Caco-2 (cell line): ENCODE data around the gene FHOD3. TPM values are rescaled to one million over a fixed set of nuclear protein-coding genes. Genes with fewer than 3 reads are reported as not detected.

Experiments used
- BruUV-seq: library from RNA; stranded (reverse); fragments of 400-500 nt; replicated peaks from 2 replicates; lab custom pipeline; 2021; lab: Mats Ljungman, UMichigan
- CTCF ChIA-PET: fragments of 300-600 bp; sonication (Branson Sonifier 250); formaldehyde crosslinking; loops from one replicate; lab custom pipeline; 2022; ENCODE audit warnings: antibody characterized with exemption; lab: Charles Lee
- POLR2A ChIA-PET: fragments of 300-600 bp; sonication (Branson Sonifier 250); formaldehyde crosslinking; loops from one replicate; lab custom pipeline; 2022; ENCODE audit warnings: antibody characterized with exemption; lab: Charles Lee
- DNase-seq, 2 experiments: peaks; one replicate each; pipeline versions ENCODE4 v3.0.0 to v3.0.0-alpha.2; 2020 to 2022
- H3K27me3 ChIP-seq: replicated peaks from 2 replicates; pipeline ENCODE4 v1.6.0; 2011; ENCODE audit warnings: low read length; ENCODE audit not compliant: control insufficient read depth, insufficient read depth
- H3K36me3 ChIP-seq: 2 replicates; pipeline ENCODE4 v1.5.1; 2011; ENCODE audit warnings: low read length; ENCODE audit not compliant: control insufficient read depth, insufficient read depth
- H3K4me1 ChIP-seq: fragments of 250-450 bp; sonication (Bioruptor Pico); 2 replicates; pipeline ENCODE4 v1.5.1; 2020; ENCODE audit warnings: mild to moderate bottlenecking
- H3K4me3 ChIP-seq: 2 replicates; pipeline ENCODE4 v1.5.1; 2011; ENCODE audit warnings: low read depth, mild to moderate bottlenecking, control low read depth, low read length
- H3K9me3 ChIP-seq: fragments of 250-450 bp; sonication (Bioruptor Pico); 2 replicates; pipeline ENCODE4 v1.5.1; 2020; ENCODE audit warnings: mild to moderate bottlenecking, moderate library complexity
- H3K27ac Mint-ChIP-seq: one replicate; pipeline ENCODE4 v1.8.0; 2022; ENCODE audit warnings: mixed read lengths; ENCODE audit not compliant: unreplicated experiment
- H3K27me3 Mint-ChIP-seq: one replicate; pipeline ENCODE4 v1.8.0; 2022; ENCODE audit warnings: mixed read lengths; ENCODE audit not compliant: insufficient read depth, unreplicated experiment
- H3K36me3 Mint-ChIP-seq: one replicate; pipeline ENCODE4 v1.8.0; 2022; ENCODE audit warnings: mild to moderate bottlenecking, mixed read lengths; ENCODE audit not compliant: insufficient read depth, unreplicated experiment
- H3K4me1 Mint-ChIP-seq: one replicate; pipeline ENCODE4 v1.8.0; 2022; ENCODE audit warnings: low read depth, mixed read lengths; ENCODE audit not compliant: unreplicated experiment
- H3K4me3 Mint-ChIP-seq: one replicate; pipeline ENCODE4 v1.8.0; 2022; ENCODE audit warnings: mild to moderate bottlenecking, moderate library complexity, mixed read lengths; ENCODE audit not compliant: unreplicated experiment
- H3K9me3 Mint-ChIP-seq: one replicate; pipeline ENCODE4 v1.8.0; 2022; ENCODE audit warnings: mixed read lengths; ENCODE audit not compliant: unreplicated experiment
- intact Hi-C: fragments of 100-400 bp; cut with micrococcal nuclease; formaldehyde crosslinking; loops from one replicate; pipeline ENCODE4 v1.10.0; 2022; ENCODE audit not compliant: unreplicated experiment
- total RNA-seq: library from RNA; stranded (reverse); gene quantifications from 2 replicates; pipeline ENCODE4 v1.2.3, GENCODE V29; 2022
- TF ChIP-seq, protein P1 (sequence below), 2 experiments: fragments of 200-600 bp in 1 of 2; IDR thresholded peaks; 1 replicate in 1 of 2; 2 replicates in 1 of 2; pipeline versions ENCODE4 v1.5.1 to v1.8.0; 2011 to 2022; ENCODE audit warnings: antibody characterized with exemption in 1 of 2, control low read depth in 1 of 2, inconsistent platforms in 1 of 2, low read depth in 1 of 2, low read length in 1 of 2, mild to moderate bottlenecking in 1 of 2, moderate library complexity in 1 of 2; ENCODE audit not compliant: insufficient read depth in 1 of 2, severe bottlenecking in 1 of 2, unreplicated experiment in 1 of 2

FHOD3 gene
- total RNA-seq, 1 experiment from 2014 or later = not detected

- TF ChIP-seq, protein P1, sequence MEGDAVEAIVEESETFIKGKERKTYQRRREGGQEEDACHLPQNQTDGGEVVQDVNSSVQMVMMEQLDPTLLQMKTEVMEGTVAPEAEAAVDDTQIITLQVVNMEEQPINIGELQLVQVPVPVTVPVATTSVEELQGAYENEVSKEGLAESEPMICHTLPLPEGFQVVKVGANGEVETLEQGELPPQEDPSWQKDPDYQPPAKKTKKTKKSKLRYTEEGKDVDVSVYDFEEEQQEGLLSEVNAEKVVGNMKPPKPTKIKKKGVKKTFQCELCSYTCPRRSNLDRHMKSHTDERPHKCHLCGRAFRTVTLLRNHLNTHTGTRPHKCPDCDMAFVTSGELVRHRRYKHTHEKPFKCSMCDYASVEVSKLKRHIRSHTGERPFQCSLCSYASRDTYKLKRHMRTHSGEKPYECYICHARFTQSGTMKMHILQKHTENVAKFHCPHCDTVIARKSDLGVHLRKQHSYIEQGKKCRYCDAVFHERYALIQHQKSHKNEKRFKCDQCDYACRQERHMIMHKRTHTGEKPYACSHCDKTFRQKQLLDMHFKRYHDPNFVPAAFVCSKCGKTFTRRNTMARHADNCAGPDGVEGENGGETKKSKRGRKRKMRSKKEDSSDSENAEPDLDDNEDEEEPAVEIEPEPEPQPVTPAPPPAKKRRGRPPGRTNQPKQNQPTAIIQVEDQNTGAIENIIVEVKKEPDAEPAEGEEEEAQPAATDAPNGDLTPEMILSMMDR (IDR thresholded peaks at IDR 0.05; ENCODE audit: insufficient read depth in 1 of 2, low read depth in 1 of 2, low read length in 1 of 2, severe bottlenecking in 1 of 2, unreplicated experiment in 1 of 2) = no peak
- H3K4me3 ChIP-seq = no peak overlapping the region
- Mint-ChIP-seq H3K4me3 (no peak overlapping the region), H3K4me1 (no peaks in the 10 kb centered on the region), H3K27me3 (peaks cover 16% of the 10 kb centered on the region), H3K36me3 (no peaks in the 10 kb centered on the region), H3K9me3 (no peaks in the 10 kb centered on the region), H3K27ac (no peak overlapping the region)
- no peaks in the 10 kb centered on the region for H3K36me3 ChIP-seq
- BruUV-seq = no TSS peak
- POLR2A ChIA-PET = no interaction called here
- no peaks in the 10 kb centered on the region for H3K9me3 ChIP-seq
- H3K4me1 ChIP-seq = no peaks in the 10 kb centered on the region
- CTCF ChIA-PET = no interaction called here
- no peaks in the 10 kb centered on the region for H3K27me3 ChIP-seq
- no peak for DNase-seq
- intact Hi-C loops = no loop called here
Measured at GRCh38 chr18:36650266-36650665, 352.8 kb downstream of the FHOD3 start.

- H3K27me3 ChIP-seq = no peaks in the 10 kb centered on the region
- CTCF ChIA-PET = no interaction called here
- BruUV-seq = no TSS peak
- Mint-ChIP-seq H3K4me1 (no peaks in the 10 kb centered on the region), H3K4me3 (no peak overlapping the region), H3K27ac (no peak overlapping the region), H3K36me3 (no peaks in the 10 kb centered on the region), H3K27me3 (peaks cover 16% of the 10 kb centered on the region), H3K9me3 (no peaks in the 10 kb centered on the region)
- no peaks in the 10 kb centered on the region for H3K9me3 ChIP-seq
- no peaks in the 10 kb centered on the region for H3K36me3 ChIP-seq
- POLR2A ChIA-PET = no interaction called here
- DNase-seq = no peak
- TF ChIP-seq, protein P1 (IDR thresholded peaks at IDR 0.05; ENCODE audit: insufficient read depth in 1 of 2, low read depth in 1 of 2, low read length in 1 of 2, severe bottlenecking in 1 of 2, unreplicated experiment in 1 of 2) = no peak
- H3K4me1 ChIP-seq = no peaks in the 10 kb centered on the region
- H3K4me3 ChIP-seq = no peak overlapping the region
- intact Hi-C loops = no loop called here
Measured at GRCh38 chr18:36650906-36651305, 353.4 kb downstream of the FHOD3 start.

DNA sequence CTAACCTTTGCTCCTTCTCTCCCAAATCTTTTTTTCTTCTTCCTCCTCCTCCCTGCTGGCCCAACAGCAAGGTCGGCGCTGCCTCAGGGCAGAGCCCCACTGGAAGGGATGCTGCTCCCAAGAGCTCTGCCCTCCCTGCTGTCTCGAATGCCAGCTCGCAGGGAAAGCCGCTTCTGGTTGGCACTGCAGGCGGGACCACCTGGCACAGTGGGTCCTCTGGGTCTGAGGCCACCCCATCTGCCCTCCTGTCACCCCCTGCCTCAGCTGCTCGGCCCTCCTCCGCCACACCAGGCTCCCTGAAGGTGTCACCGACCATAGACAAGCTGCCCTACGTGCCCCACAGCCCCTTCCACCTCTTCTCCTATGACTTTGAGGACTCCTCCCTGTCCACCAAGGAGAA, 355.0 kb downstream of the FHOD3 start:
- ChIA-PET POLR2A (no interaction called here), CTCF (no interaction called here)
- Histone ChIP-seq H3K4me1 (no peaks in the 10 kb centered on the region), H3K36me3 (no peaks in the 10 kb centered on the region), H3K9me3 (no peaks in the 10 kb centered on the region), H3K4me3 (no peak overlapping the region), H3K27me3 (no peaks in the 10 kb centered on the region)
- Mint-ChIP-seq H3K36me3 (no peaks in the 10 kb centered on the region), H3K4me1 (no peaks in the 10 kb centered on the region), H3K27ac (no peak overlapping the region), H3K27me3 (peaks cover 14% of the 10 kb centered on the region), H3K9me3 (no peaks in the 10 kb centered on the region), H3K4me3 (no peak overlapping the region)
- intact Hi-C loops = no loop called here
- TF ChIP-seq, protein P1 (IDR thresholded peaks at IDR 0.05; ENCODE audit: insufficient read depth in 1 of 2, low read depth in 1 of 2, low read length in 1 of 2, severe bottlenecking in 1 of 2, unreplicated experiment in 1 of 2) = no peak
- BruUV-seq = no TSS peak
- no peak for DNase-seq
